Caco-2 (cell line): ENCODE data around the gene OBP2B. TPM values are rescaled to one million over a fixed set of nuclear protein-coding genes. Genes with fewer than 3 reads are reported as not detected.

Experiments
- BruUV-seq: library from RNA; stranded (reverse); fragments of 400-500 nt; replicated peaks from 2 replicates; lab custom pipeline; 2021; lab: Mats Ljungman, UMichigan
- CTCF ChIA-PET: fragments of 300-600 bp; sonication (Branson Sonifier 250); formaldehyde crosslinking; loops from one replicate; lab custom pipeline; 2022; ENCODE audit warnings: antibody characterized with exemption; lab: Charles Lee
- POLR2A ChIA-PET: fragments of 300-600 bp; sonication (Branson Sonifier 250); formaldehyde crosslinking; loops from one replicate; lab custom pipeline; 2022; ENCODE audit warnings: antibody characterized with exemption; lab: Charles Lee
- DNase-seq, 2 experiments: peaks; one replicate each; pipeline versions ENCODE4 v3.0.0 to v3.0.0-alpha.2; 2020 to 2022
- H3K27me3 ChIP-seq: replicated peaks from 2 replicates; pipeline ENCODE4 v1.6.0; 2011; ENCODE audit warnings: low read length; ENCODE audit not compliant: control insufficient read depth, insufficient read depth
- H3K36me3 ChIP-seq: 2 replicates; pipeline ENCODE4 v1.5.1; 2011; ENCODE audit warnings: low read length; ENCODE audit not compliant: control insufficient read depth, insufficient read depth
- H3K4me1 ChIP-seq: fragments of 250-450 bp; sonication (Bioruptor Pico); 2 replicates; pipeline ENCODE4 v1.5.1; 2020; ENCODE audit warnings: mild to moderate bottlenecking
- H3K4me3 ChIP-seq: 2 replicates; pipeline ENCODE4 v1.5.1; 2011; ENCODE audit warnings: low read depth, mild to moderate bottlenecking, control low read depth, low read length
- H3K9me3 ChIP-seq: fragments of 250-450 bp; sonication (Bioruptor Pico); 2 replicates; pipeline ENCODE4 v1.5.1; 2020; ENCODE audit warnings: mild to moderate bottlenecking, moderate library complexity
- H3K27ac Mint-ChIP-seq: one replicate; pipeline ENCODE4 v1.8.0; 2022; ENCODE audit warnings: mixed read lengths; ENCODE audit not compliant: unreplicated experiment
- H3K27me3 Mint-ChIP-seq: one replicate; pipeline ENCODE4 v1.8.0; 2022; ENCODE audit warnings: mixed read lengths; ENCODE audit not compliant: insufficient read depth, unreplicated experiment
- H3K36me3 Mint-ChIP-seq: one replicate; pipeline ENCODE4 v1.8.0; 2022; ENCODE audit warnings: mild to moderate bottlenecking, mixed read lengths; ENCODE audit not compliant: insufficient read depth, unreplicated experiment
- H3K4me1 Mint-ChIP-seq: one replicate; pipeline ENCODE4 v1.8.0; 2022; ENCODE audit warnings: low read depth, mixed read lengths; ENCODE audit not compliant: unreplicated experiment
- H3K4me3 Mint-ChIP-seq: one replicate; pipeline ENCODE4 v1.8.0; 2022; ENCODE audit warnings: mild to moderate bottlenecking, moderate library complexity, mixed read lengths; ENCODE audit not compliant: unreplicated experiment
- H3K9me3 Mint-ChIP-seq: one replicate; pipeline ENCODE4 v1.8.0; 2022; ENCODE audit warnings: mixed read lengths; ENCODE audit not compliant: unreplicated experiment
- CTCF ChIP-seq, 2 experiments: fragments of 200-600 bp in 1 of 2; IDR thresholded peaks; 1 replicate in 1 of 2; 2 replicates in 1 of 2; pipeline versions ENCODE4 v1.5.1 to v1.8.0; 2011 to 2022; ENCODE audit warnings: antibody characterized with exemption in 1 of 2, control low read depth in 1 of 2, inconsistent platforms in 1 of 2, low read depth in 1 of 2, low read length in 1 of 2, mild to moderate bottlenecking in 1 of 2, moderate library complexity in 1 of 2; ENCODE audit not compliant: insufficient read depth in 1 of 2, severe bottlenecking in 1 of 2, unreplicated experiment in 1 of 2
- intact Hi-C: fragments of 100-400 bp; cut with micrococcal nuclease; formaldehyde crosslinking; loops from one replicate; pipeline ENCODE4 v1.10.0; 2022; ENCODE audit not compliant: unreplicated experiment
- total RNA-seq: library from RNA; stranded (reverse); gene quantifications from 2 replicates; pipeline ENCODE4 v1.2.3, GENCODE V29; 2022

The OBP2B gene
- total RNA-seq, 1 experiment from 2014 or later, result not detected

GRCh38 chr9:133184971-133185370, 24.1 kb downstream of the OBP2B start:
- no peaks in the 10 kb centered on the region for H3K36me3 Mint-ChIP-seq
- peak; percentile 52 to 76 for TF ChIP-seq CTCF (IDR thresholded peaks at IDR 0.05; ENCODE audit: insufficient read depth in 1 of 2, low read depth in 1 of 2, low read length in 1 of 2, severe bottlenecking in 1 of 2, unreplicated experiment in 1 of 2)
- no peaks in the 10 kb centered on the region for H3K4me1 Mint-ChIP-seq
- no peak overlapping the region for H3K4me3 Mint-ChIP-seq
- no peaks in the 10 kb centered on the region for H3K9me3 Mint-ChIP-seq
- H3K27ac Mint-ChIP-seq, result no peak overlapping the region
- Histone ChIP-seq H3K9me3 (no peaks in the 10 kb centered on the region), H3K27me3 (no peaks in the 10 kb centered on the region), H3K4me1 (peaks cover 3% of the 10 kb centered on the region; the same call in 1 of the 2 replicates), H3K4me3 (no peak overlapping the region), H3K36me3 (no peaks in the 10 kb centered on the region)
- intact Hi-C loops, result loop anchor here (5.0 kb wide), 1 partner anchor 302 kb away; no protein-coding TSS in a partner anchor
- peaks cover 11% of the 10 kb centered on the region for H3K27me3 Mint-ChIP-seq
- POLR2A ChIA-PET, result no interaction called here
- BruUV-seq, result no TSS peak
- DNase-seq, result peak; percentile 64 to 69
- CTCF ChIA-PET, result interaction anchor here (0.8 to 3.8 kb wide), 4 partner anchors 135 to 984 kb away, joined by 5 to 24 read pairs (median 12); no protein-coding TSS in a partner anchor

- ChIA-PET CTCF (interaction anchor here (0.5 to 1.2 kb wide), 2 partner anchors 22 to 304 kb away, joined by 4 to 5 read pairs; no protein-coding TSS in a partner anchor), POLR2A (no interaction called here)
- intact Hi-C loops, result no loop called here
- DNase-seq, result peak in 1 of 2 experiments; percentile 17
- Histone ChIP-seq H3K4me3 (no peak overlapping the region), H3K36me3 (no peaks in the 10 kb centered on the region), H3K27me3 (no peaks in the 10 kb centered on the region), H3K4me1 (peaks cover 3% of the 10 kb centered on the region; the same call in 1 of the 2 replicates), H3K9me3 (no peaks in the 10 kb centered on the region)
- TF ChIP-seq CTCF (IDR thresholded peaks at IDR 0.05; ENCODE audit: insufficient read depth in 1 of 2, low read depth in 1 of 2, low read length in 1 of 2, severe bottlenecking in 1 of 2, unreplicated experiment in 1 of 2), result no peak
- no TSS peak for BruUV-seq
- H3K27me3 Mint-ChIP-seq, result peaks cover 10% of the 10 kb centered on the region
- no peak overlapping the region for H3K27ac Mint-ChIP-seq
- H3K36me3 Mint-ChIP-seq, result no peaks in the 10 kb centered on the region
- H3K4me3 Mint-ChIP-seq, result no peak overlapping the region
- H3K9me3 Mint-ChIP-seq, result no peaks in the 10 kb centered on the region
- H3K4me1 Mint-ChIP-seq, result no peaks in the 10 kb centered on the region
Measured at GRCh38 chr9:133182151-133182550, 26.9 kb downstream of the OBP2B start.

GRCh38 chr9:133181561-133181960, 27.5 kb downstream of the OBP2B start:
- Mint-ChIP-seq H3K27me3 (peaks cover 9% of the 10 kb centered on the region), H3K27ac (no peak overlapping the region), H3K4me3 (no peak overlapping the region), H3K9me3 (no peaks in the 10 kb centered on the region), H3K4me1 (no peaks in the 10 kb centered on the region), H3K36me3 (no peaks in the 10 kb centered on the region)
- H3K4me3 ChIP-seq, result no peak overlapping the region
- CTCF ChIA-PET, result interaction anchor here (0.7 to 1.2 kb wide), 2 partner anchors 175 to 305 kb away, joined by 3 to 5 read pairs; partner anchors contain the start of genes SURF1 and SURF2
- H3K27me3 ChIP-seq, result no peaks in the 10 kb centered on the region
- DNase-seq, result no peak
- TF ChIP-seq CTCF (IDR thresholded peaks at IDR 0.05; ENCODE audit: insufficient read depth in 1 of 2, low read depth in 1 of 2, low read length in 1 of 2, severe bottlenecking in 1 of 2, unreplicated experiment in 1 of 2), result no peak
- BruUV-seq, result no TSS peak
- H3K36me3 ChIP-seq, result no peaks in the 10 kb centered on the region
- peaks cover 3% of the 10 kb centered on the region; the same call in 1 of the 2 replicates for H3K4me1 ChIP-seq
- intact Hi-C loops, result no loop called here
- POLR2A ChIA-PET, result no interaction called here
- no peaks in the 10 kb centered on the region for H3K9me3 ChIP-seq
